Endothelial cell (in vitro differentiated cells): ENCODE measurements around the gene ANKRD36. TPM values are rescaled to one million over a fixed set of nuclear protein-coding genes. Genes with fewer than 3 reads are reported as not detected.
"Not testable (repeated sequence)": the region's sequence is repeated elsewhere in the genome, so short reads cannot be mapped to it uniquely, and the experiment has no call there.

ENCODE experiments used
- DNase-seq: peaks from one replicate; pipeline ENCODE4 v3.0.0; 2021; ENCODE audit warnings: low spot score
- H3K27ac Mint-ChIP-seq: one replicate; pipeline ENCODE4 v1.8.0; 2021; ENCODE audit warnings: mixed read lengths, inconsistent platforms; ENCODE audit not compliant: unreplicated experiment
- H3K27me3 Mint-ChIP-seq: one replicate; pipeline ENCODE4 v1.8.0; 2021; ENCODE audit warnings: mild to moderate bottlenecking, moderate library complexity, mixed read lengths, inconsistent platforms; ENCODE audit not compliant: unreplicated experiment
- H3K36me3 Mint-ChIP-seq: one replicate; pipeline ENCODE4 v1.8.0; 2021; ENCODE audit warnings: mild to moderate bottlenecking, low read depth, mixed read lengths, inconsistent platforms; ENCODE audit not compliant: unreplicated experiment
- H3K4me1 Mint-ChIP-seq: one replicate; pipeline ENCODE4 v1.8.0; 2021; ENCODE audit warnings: mild to moderate bottlenecking, mixed read lengths, inconsistent platforms; ENCODE audit not compliant: unreplicated experiment
- H3K4me3 Mint-ChIP-seq: one replicate; pipeline ENCODE4 v1.8.0; 2021; ENCODE audit warnings: mild to moderate bottlenecking, mixed read lengths, inconsistent platforms; ENCODE audit not compliant: unreplicated experiment
- H3K9me3 Mint-ChIP-seq: one replicate; pipeline ENCODE4 v1.8.0; 2021; ENCODE audit warnings: mixed read lengths, inconsistent platforms; ENCODE audit not compliant: unreplicated experiment
- CTCF ChIP-seq: fragments of 200-600 bp; sonication (generic); IDR thresholded peaks from one replicate; pipeline ENCODE4 v1.5.0; 2021; ENCODE audit warnings: antibody characterized with exemption; ENCODE audit not compliant: unreplicated experiment
- total RNA-seq: library from RNA; stranded (reverse); fragmentation: NEBNext Ultra II Directional; extraction: Animal tissue kit (Norgen Biotek cat#: 25700); gene quantifications from one replicate; pipeline ENCODE4 v1.2.1, GENCODE V29; 2021; ENCODE audit not compliant: unreplicated experiment

The ANKRD36 gene
- total RNA-seq, 1 donor from 2014 or later, result 28.2 TPM

- not testable (repeated sequence) for DNase-seq, H3K27ac Mint-ChIP-seq, H3K36me3 Mint-ChIP-seq, H3K27me3 Mint-ChIP-seq, H3K4me3 Mint-ChIP-seq, H3K4me1 Mint-ChIP-seq, H3K9me3 Mint-ChIP-seq
Observed at GRCh38 chr2:97085093-97085492, 27.9 kb upstream of the ANKRD36 start.

GRCh38 chr2:97088706-97089105 lies 24.2 kb upstream of the ANKRD36 start:
- H3K9me3 Mint-ChIP-seq, H3K4me1 Mint-ChIP-seq, H3K27ac Mint-ChIP-seq, DNase-seq, H3K4me3 Mint-ChIP-seq, H3K27me3 Mint-ChIP-seq, H3K36me3 Mint-ChIP-seq: not testable (repeated sequence)

GRCh38 chr2:97092946-97093345 lies 20.0 kb upstream of the ANKRD36 start:
- not testable (repeated sequence) for H3K4me3 Mint-ChIP-seq, H3K4me1 Mint-ChIP-seq, H3K27ac Mint-ChIP-seq, H3K9me3 Mint-ChIP-seq, H3K36me3 Mint-ChIP-seq, H3K27me3 Mint-ChIP-seq, DNase-seq

- not testable (repeated sequence) for H3K9me3 Mint-ChIP-seq, H3K4me1 Mint-ChIP-seq, H3K27ac Mint-ChIP-seq, H3K4me3 Mint-ChIP-seq, DNase-seq, H3K36me3 Mint-ChIP-seq, H3K27me3 Mint-ChIP-seq
Observed at GRCh38 chr2:97093983-97094771, 18.8 kb upstream of the ANKRD36 start.

GRCh38 chr2:97094772-97095611 lies 18.0 kb upstream of the ANKRD36 start, which contains the start of gene FAHD2B:
FAHD2B (minus strand) TSS chr2:97094882; CDS start chr2:97091706, 3,176 bp downstream.
- peak; percentile 63 for DNase-seq
- H3K9me3 Mint-ChIP-seq, H3K27me3 Mint-ChIP-seq, H3K4me1 Mint-ChIP-seq, H3K36me3 Mint-ChIP-seq: not testable (repeated sequence)
- Mint-ChIP-seq H3K27ac (peak within 1 kb of the TSS; percentile 24), H3K4me3 (peak within 1 kb of the TSS; percentile 85)

GRCh38 chr2:97095661-97096060 lies 17.3 kb upstream of the ANKRD36 start:
- Mint-ChIP-seq H3K4me3 (peak overlapping the region; percentile 85), H3K27me3 (no peaks in the 10 kb centered on the region)

GRCh38 chr2:97098786-97099372 lies 14.1 kb upstream of the ANKRD36 start:
- not testable (repeated sequence) for H3K4me1 Mint-ChIP-seq, H3K27me3 Mint-ChIP-seq, H3K27ac Mint-ChIP-seq, DNase-seq, H3K4me3 Mint-ChIP-seq, H3K9me3 Mint-ChIP-seq, H3K36me3 Mint-ChIP-seq

More at GRCh38 chr2:97095661-97096060, 17.3 kb upstream of the ANKRD36 start:
- no peak for TF ChIP-seq CTCF
- no peak for DNase-seq
- Mint-ChIP-seq H3K4me1 (peaks cover 4% of the 10 kb centered on the region), H3K9me3 (no peaks in the 10 kb centered on the region), H3K27ac (no peak overlapping the region), H3K36me3 (no peaks in the 10 kb centered on the region)

GRCh38 chr2:97106878-97107277 lies 6.1 kb upstream of the ANKRD36 start:
- not testable (repeated sequence) for H3K4me3 Mint-ChIP-seq, DNase-seq, H3K27ac Mint-ChIP-seq, H3K9me3 Mint-ChIP-seq, H3K27me3 Mint-ChIP-seq, H3K36me3 Mint-ChIP-seq, H3K4me1 Mint-ChIP-seq

- DNase-seq, H3K27ac Mint-ChIP-seq, H3K36me3 Mint-ChIP-seq, H3K4me1 Mint-ChIP-seq, H3K4me3 Mint-ChIP-seq, H3K9me3 Mint-ChIP-seq, H3K27me3 Mint-ChIP-seq: not testable (repeated sequence)
Observed at GRCh38 chr2:97111246-97111645, 1.7 kb upstream of the ANKRD36 start.
